Measurements from ENCODE around the gene KRTAP8-1. TPM values are rescaled to one million over a fixed set of nuclear protein-coding genes. Genes with fewer than 3 reads are reported as not detected.

KRTAP8-1 gene
- total RNA-seq, 4 donors from 2014 or later: not detected

DNA sequence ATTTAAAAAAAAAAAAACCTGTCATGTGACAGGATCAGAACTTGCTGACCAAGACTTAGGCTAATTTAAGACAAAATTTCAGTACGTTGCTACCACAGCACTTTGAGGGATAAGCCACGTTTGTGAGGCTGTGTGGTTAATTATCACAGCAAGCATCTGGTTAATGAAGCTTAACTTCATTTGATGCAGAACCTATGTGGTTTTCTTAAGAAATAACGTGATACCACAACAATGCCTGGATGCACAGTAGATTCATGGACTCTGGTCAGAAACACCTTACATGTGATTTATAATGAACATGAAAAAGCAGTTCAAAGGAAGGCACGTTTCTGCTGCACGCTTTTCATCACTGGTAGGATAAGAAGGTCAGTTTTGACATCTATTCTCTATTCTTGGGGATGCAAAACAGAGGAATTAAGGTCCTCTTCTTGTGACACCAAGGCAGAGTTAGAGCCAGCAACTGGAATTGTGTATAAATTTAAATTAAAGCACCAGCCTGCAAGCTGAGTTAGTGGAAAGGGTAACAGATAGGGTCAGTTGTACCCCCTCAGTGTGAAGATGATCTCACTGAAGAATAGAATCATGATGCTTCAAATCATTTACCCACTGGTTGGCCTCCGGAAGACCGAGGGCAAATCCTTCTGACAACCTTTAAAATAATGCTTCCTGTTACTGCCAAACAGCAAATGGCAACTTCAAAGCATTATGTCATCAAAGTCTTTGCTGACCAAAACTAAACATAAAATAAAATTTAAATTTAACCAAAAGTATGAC lies 6.0 kb upstream of the KRTAP8-1 start:
- no peak for TF ChIP-seq CTCF (IDR thresholded peaks at IDR 0.05; ENCODE audit: low read depth)

DNA sequence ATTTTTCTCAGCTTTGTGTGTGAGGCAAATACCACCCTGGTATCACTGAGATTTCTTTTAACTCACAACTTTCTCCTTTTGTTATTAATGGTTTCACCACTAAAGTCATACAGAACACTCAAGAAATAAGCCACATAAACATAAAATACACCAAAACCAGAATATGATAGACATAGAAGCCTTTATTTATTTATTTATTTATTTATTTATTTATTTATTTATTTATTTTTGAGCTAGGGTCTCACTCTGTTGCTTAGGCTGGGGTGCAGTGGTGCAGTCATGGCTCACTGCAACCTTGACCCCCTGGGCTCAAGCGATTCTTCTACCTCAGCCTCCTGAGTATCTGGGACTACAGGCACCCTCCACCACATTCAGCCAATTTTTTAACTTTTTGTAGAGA lies 12.5 kb downstream of the KRTAP8-1 start:
- no peak for TF ChIP-seq CTCF (IDR thresholded peaks at IDR 0.05; ENCODE audit: low read depth)

GRCh38 chr21:30793581-30794314 lies 19.3 kb downstream of the KRTAP8-1 start:
- TF ChIP-seq CTCF (IDR thresholded peaks at IDR 0.05; ENCODE audit: low read depth): no peak

- no peak for TF ChIP-seq CTCF (IDR thresholded peaks at IDR 0.05; ENCODE audit: low read depth)
Measured at GRCh38 chr21:30779249-30779648, 33.8 kb downstream of the KRTAP8-1 start.

DNA sequence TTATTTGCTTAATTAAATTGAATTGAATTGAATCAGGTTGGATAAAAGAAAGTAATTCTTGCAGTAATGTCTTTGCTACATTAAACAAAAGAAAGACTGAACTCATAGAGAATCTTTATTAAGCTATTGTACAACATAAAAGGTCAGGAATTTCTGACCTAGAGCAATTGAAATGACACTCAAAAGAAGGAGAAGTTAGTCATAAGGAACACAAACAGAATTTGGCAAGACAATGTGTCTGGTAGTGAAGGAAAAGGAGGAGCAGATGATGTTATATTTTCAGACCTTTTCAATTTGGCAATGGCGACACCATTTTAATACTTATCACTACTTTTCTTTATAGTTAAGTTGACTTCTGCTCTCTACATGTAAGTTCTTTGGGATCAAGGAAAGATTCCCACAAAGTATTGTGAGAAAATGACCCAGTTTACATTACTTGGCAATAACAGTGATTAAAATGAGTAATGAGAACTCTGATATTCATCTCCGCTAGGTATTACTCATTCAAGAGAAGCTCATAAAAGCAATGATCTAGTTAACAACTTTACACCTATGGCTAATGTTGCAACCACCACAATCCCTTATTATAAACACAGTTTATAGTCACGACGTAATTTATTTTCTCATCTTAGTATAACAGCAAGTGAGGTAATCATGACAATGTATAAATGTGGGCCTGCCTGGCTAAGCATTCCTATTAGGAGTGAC lies 43.2 kb downstream of the KRTAP8-1 start:
- TF ChIP-seq CTCF (IDR thresholded peaks at IDR 0.05; ENCODE audit: low read depth): no peak

Small RNA genes lying within 50 kb of the gene (small RNA-seq; reads per million reads assigned to genes)
- not detected for gene AP000244.1
- not detected for gene KRTAP8-2P
- gene KRTAP8-3P: not detected

Other genes starting within 250 kb of the KRTAP8-1 start
- not detected for gene KRTAP22-2, start 222.9 kb downstream of the KRTAP8-1 start, total RNA-seq
- gene KRTAP6-3, start 220.8 kb downstream of the KRTAP8-1 start, total RNA-seq: not detected
- not detected for gene KRTAP6-2, start 214.4 kb downstream of the KRTAP8-1 start, total RNA-seq
- not detected for gene KRTAP22-1, start 212.2 kb downstream of the KRTAP8-1 start, total RNA-seq
- gene KRTAP6-1, start 199.3 kb downstream of the KRTAP8-1 start, total RNA-seq: not detected
- not detected for gene KRTAP20-1, start 196.8 kb downstream of the KRTAP8-1 start, total RNA-seq
- gene KRTAP20-4, start 192.6 kb downstream of the KRTAP8-1 start, total RNA-seq: not detected
- not detected for gene KRTAP20-2, start 178.1 kb downstream of the KRTAP8-1 start, total RNA-seq
- gene KRTAP20-3, start 170.4 kb downstream of the KRTAP8-1 start, total RNA-seq: not detected
- gene KRTAP21-3, start 94.5 kb downstream of the KRTAP8-1 start, total RNA-seq: not detected
- gene KRTAP21-2, start 66.0 kb downstream of the KRTAP8-1 start, total RNA-seq: not detected
- gene KRTAP21-1, start 57.8 kb downstream of the KRTAP8-1 start, total RNA-seq: not detected
- gene KRTAP7-1, start 16.5 kb upstream of the KRTAP8-1 start, total RNA-seq: not detected
- not detected for gene KRTAP11-1, start 68.3 kb upstream of the KRTAP8-1 start, total RNA-seq
- not detected for gene KRTAP19-8, start 225.2 kb upstream of the KRTAP8-1 start, total RNA-seq